A549 treated with CORT108297 at 1 μM for 4 hours (cell line): ENCODE measurements around the gene ZNF32. TPM values are rescaled to one million over a fixed set of nuclear protein-coding genes. Genes with fewer than 3 reads are reported as not detected.

Experiments used
- total RNA-seq: library from RNA; stranded (reverse); fragments of 200-300 nt; extraction: Qiagen RNA extraction; gene quantifications from 5 replicates; pipeline ENCODE4 v1.2.3, GENCODE V29; 2022

ZNF32 gene, protein sequence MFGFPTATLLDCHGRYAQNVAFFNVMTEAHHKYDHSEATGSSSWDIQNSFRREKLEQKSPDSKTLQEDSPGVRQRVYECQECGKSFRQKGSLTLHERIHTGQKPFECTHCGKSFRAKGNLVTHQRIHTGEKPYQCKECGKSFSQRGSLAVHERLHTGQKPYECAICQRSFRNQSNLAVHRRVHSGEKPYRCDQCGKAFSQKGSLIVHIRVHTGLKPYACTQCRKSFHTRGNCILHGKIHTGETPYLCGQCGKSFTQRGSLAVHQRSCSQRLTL
- 13.2 to 17.6 TPM (median 16.4 TPM) in 5 replicates for total RNA-seq

DNA sequence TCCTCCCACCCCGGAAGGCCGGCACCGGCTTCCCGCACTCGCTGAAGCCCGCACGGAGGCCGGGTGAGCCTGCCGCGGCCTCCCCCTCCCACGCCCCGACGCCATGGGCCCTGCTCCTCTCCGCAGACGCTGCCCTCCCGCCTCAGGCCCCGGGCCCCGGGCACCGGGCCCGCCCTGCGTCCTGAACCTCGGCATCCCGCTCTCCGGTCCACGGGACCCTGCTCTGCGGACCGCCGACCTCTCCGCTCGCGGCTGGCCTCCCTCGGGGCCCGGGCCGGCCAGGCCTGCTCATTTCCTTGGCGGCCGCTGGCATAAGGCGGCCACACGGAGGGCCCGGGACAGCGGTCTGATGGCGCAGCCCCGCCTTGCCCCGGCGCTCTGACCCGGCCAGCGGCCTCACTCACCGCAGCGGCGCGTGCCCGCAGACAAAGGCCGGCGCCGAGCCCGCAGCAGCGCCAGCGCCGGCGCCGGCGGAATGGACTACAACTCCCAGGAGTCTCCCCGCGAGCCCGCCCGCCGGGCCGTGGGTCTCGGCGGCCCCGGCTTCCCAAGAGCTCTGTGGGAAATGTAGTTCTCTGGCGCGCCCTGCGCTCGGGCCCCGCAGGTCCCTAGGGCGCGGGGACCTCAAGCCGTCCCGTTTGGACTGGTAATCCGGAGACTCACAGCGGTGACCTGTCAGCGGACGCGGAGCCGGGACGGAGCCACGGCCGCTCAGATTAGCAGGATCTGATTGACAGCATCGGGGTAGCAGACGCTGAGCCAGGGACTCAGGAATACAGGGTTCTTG lies at the start of gene ZNF32:
Gene ZNF32 (minus strand): TSS at position 484 of the 787 bp plus-strand sequence. CDS start 2,748 bp downstream, outside the sequence.

DNA sequence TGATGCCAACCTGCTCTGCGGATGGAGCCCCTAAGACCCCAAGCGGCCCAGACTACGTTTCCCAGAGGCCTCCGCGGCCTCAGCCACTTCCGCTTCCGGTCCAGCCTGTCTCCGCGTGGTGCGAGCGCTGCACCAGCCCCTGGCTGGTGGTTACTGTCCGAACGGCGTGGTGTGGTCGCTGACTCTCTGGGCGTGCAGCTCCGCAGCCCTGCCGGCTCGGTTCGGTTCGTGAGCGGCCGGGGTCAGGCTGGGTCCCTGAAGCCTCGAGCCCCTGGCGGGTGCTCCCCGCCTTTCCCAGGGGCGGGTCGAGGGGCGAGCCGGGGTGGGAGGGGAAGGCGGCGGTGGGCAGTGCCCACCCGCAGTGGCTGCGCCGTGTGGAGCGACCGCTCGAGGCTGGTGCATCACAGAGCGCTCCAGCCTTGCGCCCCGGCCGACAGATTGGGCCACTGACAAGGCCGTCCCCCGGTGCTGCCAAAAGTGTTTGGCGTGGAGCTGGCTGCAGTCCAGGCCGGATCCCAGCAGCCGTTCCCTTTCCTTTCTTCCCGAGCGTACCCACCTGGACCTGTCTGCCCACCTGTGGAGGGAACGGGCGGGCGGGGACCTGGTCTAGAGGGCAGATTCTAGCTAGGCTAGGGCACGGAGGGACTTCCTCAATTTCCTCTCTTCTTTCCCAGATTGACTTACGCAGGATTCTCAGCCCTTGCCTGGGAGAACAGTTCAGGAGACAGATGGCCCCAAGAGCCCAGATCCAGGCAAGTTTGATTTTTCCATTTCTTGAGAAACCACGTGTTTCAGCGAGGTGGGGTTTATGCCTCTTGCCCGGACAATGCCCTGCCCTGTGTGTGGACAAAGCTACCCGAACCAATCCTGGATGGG lies 42.1 kb downstream of the ZNF32 start, which contains the start of gene ZNF485:
Gene ZNF485 (plus strand): TSS at position 116 of the 876 bp plus-strand sequence. CDS start 613 bp downstream, at position 729.

Other genes with a start within 250 kb of the ZNF32 start
- 323 to 352 TPM (median 338 TPM) in 5 replicates for gene HNRNPF, start 239.7 kb downstream of the ZNF32 start, total RNA-seq
- 5.3 to 6.8 TPM (median 6.5 TPM) in 5 replicates for gene ZNF487, start 211.8 kb downstream of the ZNF32 start, total RNA-seq
- gene ZNF239, start 74.3 kb downstream of the ZNF32 start, total RNA-seq: 2.3 to 4.5 TPM (median 2.5 TPM) in 5 replicates
- 1.7 to 2.4 TPM (median 2.0 TPM) in 5 replicates for gene ZNF485, start 42.4 kb downstream of the ZNF32 start, total RNA-seq